GM19452 (cell line): Measurements from ENCODE around the gene GPRIN2.
"Not testable (repeated sequence)": the region's sequence is repeated elsewhere in the genome, so short reads cannot be mapped to it uniquely, and the experiment has no call there.

ENCODE experiments used
- ATAC-seq: cut with Tn5 transposase; IDR thresholded peaks from one replicate; pipeline ENCODE4 v1.9.1; 2021; ENCODE audit not compliant: unreplicated experiment

Gene GPRIN2

GRCh38 chr10:46570655-46571054 is 14.2 kb upstream of the GPRIN2 start:
- ATAC-seq: not testable (repeated sequence)

GRCh38 chr10:46567151-46567550 is 10.7 kb upstream of the GPRIN2 start:
- ATAC-seq: not testable (repeated sequence)

GRCh38 chr10:46565591-46566332 is 9.3 kb upstream of the GPRIN2 start:
- ATAC-seq: peak; percentile 79

GRCh38 chr10:46560952-46561351 is 4.5 kb upstream of the GPRIN2 start:
- no peak for ATAC-seq

- no peak for ATAC-seq
Observed at GRCh38 chr10:46560381-46560780, 3.9 kb upstream of the GPRIN2 start.

GRCh38 chr10:46559231-46559671 is 2.8 kb upstream of the GPRIN2 start:
- no peak for ATAC-seq

- no peak for ATAC-seq
Observed at GRCh38 chr10:46558392-46559185, 2.1 kb upstream of the GPRIN2 start.

- no peak for ATAC-seq
Observed at GRCh38 chr10:46558122-46558391, 1.6 kb upstream of the GPRIN2 start.

- no peak for ATAC-seq
Observed at GRCh38 chr10:46557319-46558121, 1.1 kb upstream of the GPRIN2 start.

- ATAC-seq: no peak
Observed at GRCh38 chr10:46555713-46556514, 544 bp downstream of the GPRIN2 start.

- no peak for ATAC-seq
Observed at GRCh38 chr10:46555366-46555712, 1.1 kb downstream of the GPRIN2 start.

GRCh38 chr10:46554166-46554781 is 2.2 kb downstream of the GPRIN2 start:
- no peak for ATAC-seq

- ATAC-seq: no peak
Observed at GRCh38 chr10:46553238-46554049, 3.0 kb downstream of the GPRIN2 start.

GRCh38 chr10:46552526-46553237 is 3.8 kb downstream of the GPRIN2 start:
- no peak for ATAC-seq

- ATAC-seq: no peak
Observed at GRCh38 chr10:46551701-46552525, 4.5 kb downstream of the GPRIN2 start.

GRCh38 chr10:46550795-46551700 is 5.4 kb downstream of the GPRIN2 start:
- no peak for ATAC-seq
